NAMALWA (cell line): ENCODE data around the gene EXOC1.
"Not testable (repeated sequence)": the region's sequence is repeated elsewhere in the genome, so short reads cannot be mapped to it uniquely, and the experiment has no call there.

Experiments used
- DNase-seq: peaks from one replicate; pipeline ENCODE4 v3.0.0-alpha.2; 2015; ENCODE audit warnings: low spot score

EXOC1 gene

GRCh38 chr4:55853484-55854046 lies at the start of gene EXOC1:
EXOC1 (plus strand) TSS chr4:55853648; CDS start chr4:55858324, 4,676 bp downstream.
- DNase-seq: peak; percentile 98

GRCh38 chr4:55807556-55807955 lies 45.9 kb upstream of the EXOC1 start:
- no peak for DNase-seq

GRCh38 chr4:55808186-55808585 lies 45.3 kb upstream of the EXOC1 start:
- DNase-seq: peak; percentile 2

GRCh38 chr4:55808632-55809031 lies 44.8 kb upstream of the EXOC1 start:
- no peak for DNase-seq

- no peak for DNase-seq
Measured at GRCh38 chr4:55817691-55818090, 35.8 kb upstream of the EXOC1 start.

GRCh38 chr4:55819634-55820033 lies 33.8 kb upstream of the EXOC1 start, which contains the start of gene EXOC1L:
EXOC1L (plus strand) TSS chr4:55819790; CDS start chr4:55820027, 237 bp downstream.
- DNase-seq: no peak

- no peak for DNase-seq
Measured at GRCh38 chr4:55820279-55820678, 33.2 kb upstream of the EXOC1 start.

GRCh38 chr4:55822329-55822728 lies 31.1 kb upstream of the EXOC1 start:
- no peak for DNase-seq

- no peak for DNase-seq
Measured at GRCh38 chr4:55824865-55825264, 28.6 kb upstream of the EXOC1 start.

GRCh38 chr4:55826986-55827385 lies 26.5 kb upstream of the EXOC1 start:
- DNase-seq: no peak

GRCh38 chr4:55827582-55827981 lies 25.9 kb upstream of the EXOC1 start:
- DNase-seq: no peak

- no peak for DNase-seq
Measured at GRCh38 chr4:55830048-55830447, 23.4 kb upstream of the EXOC1 start.

GRCh38 chr4:55830716-55831115 lies 22.7 kb upstream of the EXOC1 start:
- no peak for DNase-seq

- no peak for DNase-seq
Measured at GRCh38 chr4:55834086-55834795, 19.2 kb upstream of the EXOC1 start.

- DNase-seq: no peak
Measured at GRCh38 chr4:55837903-55838302, 15.5 kb upstream of the EXOC1 start.

- no peak for DNase-seq
Measured at GRCh38 chr4:55838356-55838755, 15.1 kb upstream of the EXOC1 start.

- DNase-seq: no peak
Measured at GRCh38 chr4:55838952-55839351, 14.5 kb upstream of the EXOC1 start.

GRCh38 chr4:55840956-55841355 lies 12.5 kb upstream of the EXOC1 start:
- DNase-seq: no peak

- not testable (repeated sequence) for DNase-seq
Measured at GRCh38 chr4:55841373-55842239, 11.8 kb upstream of the EXOC1 start.

- DNase-seq: not testable (repeated sequence)
Measured at GRCh38 chr4:55842312-55842711, 11.1 kb upstream of the EXOC1 start.

GRCh38 chr4:55849724-55850123 lies 3.7 kb upstream of the EXOC1 start:
- DNase-seq: no peak

- DNase-seq: no peak
Measured at GRCh38 chr4:55851885-55852284, 1.6 kb upstream of the EXOC1 start.

GRCh38 chr4:55854129-55854528 lies 681 bp downstream of the EXOC1 start:
- DNase-seq: peak; percentile 46
